HG02840 (cell line): ENCODE measurements around the gene KSR1.

Experiments
- ATAC-seq: cut with Tn5 transposase; IDR thresholded peaks from one replicate; pipeline ENCODE4 v1.9.1; 2021; ENCODE audit warnings: mild to moderate bottlenecking, moderate library complexity, moderate number of reproducible peaks; ENCODE audit not compliant: unreplicated experiment, low FRiP score

KSR1 gene

GRCh38 chr17:27603421-27603770 is 147.1 kb downstream of the KSR1 start:
- ATAC-seq, result no peak

- no peak for ATAC-seq
Observed at GRCh38 chr17:27603880-27604794, 147.9 kb downstream of the KSR1 start.

- ATAC-seq, result no peak
Observed at GRCh38 chr17:27605409-27605808, 149.2 kb downstream of the KSR1 start.

GRCh38 chr17:27607521-27608091 is 151.4 kb downstream of the KSR1 start:
- no peak for ATAC-seq

GRCh38 chr17:27608328-27609230 is 152.3 kb downstream of the KSR1 start:
- ATAC-seq, result no peak

GRCh38 chr17:27609611-27610303 is 153.5 kb downstream of the KSR1 start:
- ATAC-seq, result no peak

- no peak for ATAC-seq
Observed at GRCh38 chr17:27610304-27610677, 154.0 kb downstream of the KSR1 start.

GRCh38 chr17:27612160-27612770 is 156.0 kb downstream of the KSR1 start:
- no peak for ATAC-seq

GRCh38 chr17:27613433-27613832 is 157.2 kb downstream of the KSR1 start:
- no peak for ATAC-seq

- ATAC-seq, result no peak
Observed at GRCh38 chr17:27615121-27615520, 158.9 kb downstream of the KSR1 start.

- ATAC-seq, result no peak
Observed at GRCh38 chr17:27616414-27616813, 160.2 kb downstream of the KSR1 start.

- ATAC-seq, result no peak
Observed at GRCh38 chr17:27618417-27618816, 162.2 kb downstream of the KSR1 start.

- no peak for ATAC-seq
Observed at GRCh38 chr17:27620721-27621120, 164.5 kb downstream of the KSR1 start.

- ATAC-seq, result no peak
Observed at GRCh38 chr17:27621536-27621935, 165.3 kb downstream of the KSR1 start.

GRCh38 chr17:27621942-27622559 is 165.8 kb downstream of the KSR1 start:
- ATAC-seq, result no peak

- no peak for ATAC-seq
Observed at GRCh38 chr17:27622986-27623385, 166.7 kb downstream of the KSR1 start.

- ATAC-seq, result no peak
Observed at GRCh38 chr17:27623614-27624013, 167.4 kb downstream of the KSR1 start.

- no peak for ATAC-seq
Observed at GRCh38 chr17:27624539-27624938, 168.3 kb downstream of the KSR1 start.

- ATAC-seq, result no peak
Observed at GRCh38 chr17:27625856-27626255, 169.6 kb downstream of the KSR1 start.

GRCh38 chr17:27627514-27627913 is 171.3 kb downstream of the KSR1 start:
- no peak for ATAC-seq
